Natural killer cell (primary cell): ENCODE results near the gene SOX8. TPM values are rescaled to one million over a fixed set of nuclear protein-coding genes. Genes with fewer than 3 reads are reported as not detected.

ENCODE experiments used
- ATAC-seq, 3 donors: fragments of 150-1000 bp in 2 of 3; fragments of 200-7000 bp in 1 of 3; cut with Tn5 transposase; 1 replicate in 1 of 3; 2 replicates in 2 of 3; pipeline ENCODE4 v1.10.0; 2021; ENCODE audit warnings: mild to moderate bottlenecking in 2 of 3, moderate library complexity in 2 of 3
- DNase-seq, 2 donors: peaks; one replicate each; pipeline versions ENCODE4 v3.0.0 to v3.0.0-alpha.2; 2013 to 2021; ENCODE audit warnings: mixed read lengths in 1 of 2
- H3K27ac ChIP-seq: one replicate; pipeline ENCODE4 v1.5.1; 2013; ENCODE audit warnings: mild to moderate bottlenecking, low read length
- H3K27me3 ChIP-seq: one replicate; pipeline ENCODE4 v1.6.1; 2013; ENCODE audit warnings: low read length; ENCODE audit not compliant: control insufficient read depth, insufficient read depth
- H3K36me3 ChIP-seq: one replicate; pipeline ENCODE4 v1.6.1; 2013; ENCODE audit warnings: low read length; ENCODE audit not compliant: control insufficient read depth, insufficient read depth
- H3K4me1 ChIP-seq: one replicate; pipeline ENCODE4 v1.6.1; 2013; ENCODE audit warnings: low read length; ENCODE audit not compliant: control insufficient read depth, insufficient read depth
- H3K4me3 ChIP-seq: one replicate; pipeline ENCODE4 v1.5.1; 2013; ENCODE audit warnings: low read length
- H3K9me3 ChIP-seq: one replicate; pipeline ENCODE4 v1.6.1; 2013; ENCODE audit warnings: low read length; ENCODE audit not compliant: control insufficient read depth, insufficient read depth
- H3K27ac Mint-ChIP-seq, 2 donors: one replicate each; pipeline ENCODE4 v1.8.0; 2022; ENCODE audit warnings: mild to moderate bottlenecking in 2 of 2, mixed read lengths in 2 of 2, moderate library complexity in 1 of 2
- H3K27me3 Mint-ChIP-seq, 2 donors: one replicate each; pipeline ENCODE4 v1.8.0; 2022; ENCODE audit warnings: low read depth in 2 of 2, mixed read lengths in 2 of 2
- H3K36me3 Mint-ChIP-seq: one replicate; pipeline ENCODE4 v1.8.0; 2022; ENCODE audit warnings: mixed read lengths
- H3K4me1 Mint-ChIP-seq, 2 donors: one replicate each; pipeline ENCODE4 v1.8.0; 2022; ENCODE audit warnings: mixed read lengths in 2 of 2
- H3K4me3 Mint-ChIP-seq: one replicate; pipeline ENCODE4 v1.8.0; 2022; ENCODE audit warnings: mild to moderate bottlenecking, moderate library complexity, mixed read lengths
- H3K9me3 Mint-ChIP-seq, 2 donors: one replicate each; pipeline ENCODE4 v1.8.0; 2022; ENCODE audit warnings: mixed read lengths in 2 of 2
- CTCF ChIP-seq: fragments of 200-600 bp; IDR thresholded peaks from one replicate; pipeline ENCODE4 v1.8.0; 2022; ENCODE audit warnings: antibody characterized with exemption
- WGBS: methylation state at CpG from one replicate; pipeline ENCODE4 v1.1.7; 2013; ENCODE audit warnings: missing lambda C conversion rate; ENCODE audit not compliant: insufficient coverage; 5-methylcytosine and 5-hydroxymethylcytosine counted together
- intact Hi-C: fragments of 100-400 bp; cut with micrococcal nuclease; formaldehyde crosslinking; loops from one replicate; pipeline ENCODE4 v1.14.2; 2022
- total RNA-seq, 4 donors: library from RNA; stranded (reverse); fragments of 120-200 nt in 1 of 4; gene quantifications; one replicate each; pipeline versions ENCODE4 v1.2.3 to v1.2.4, GENCODE V29; 2013 to 2022

The SOX8 gene
- total RNA-seq, 3 donors from 2014 or later (not counting 1 experiment from before 2014, with no cell fraction given), result not detected

- Histone ChIP-seq H3K36me3 (no peaks in the 10 kb centered on the region), H3K4me3 (no peak overlapping the region), H3K9me3 (no peaks in the 10 kb centered on the region), H3K27ac (no peak overlapping the region), H3K4me1 (no peaks in the 10 kb centered on the region), H3K27me3 (no peaks in the 10 kb centered on the region)
- DNase-seq (no peak), ATAC-seq (no peak)
- TF ChIP-seq CTCF, result no peak
- WGBS, result 85% methylated on average over 6 of the region's 6 CpGs
- Mint-ChIP-seq H3K4me3 (no peak overlapping the region), H3K36me3 (no peaks in the 10 kb centered on the region), H3K27ac (no peak overlapping the region), H3K9me3 (no peaks in the 10 kb centered on the region), H3K4me1 (no peaks in the 10 kb centered on the region), H3K27me3 (peaks cover 0 to 5% of the 10 kb centered on the region in 2 donors)
- intact Hi-C loops, result no loop called here
Observed at GRCh38 chr16:1034230-1035065, 52.9 kb downstream of the SOX8 start.

GRCh38 chr16:1035066-1035415 is 53.5 kb downstream of the SOX8 start:
- 89% methylated on average over 7 of the region's 7 CpGs for WGBS
- H3K4me3 ChIP-seq, result no peak overlapping the region

GRCh38 chr16:1036166-1036565 is 54.6 kb downstream of the SOX8 start:
- Mint-ChIP-seq H3K36me3 (no peaks in the 10 kb centered on the region), H3K4me1 (no peaks in the 10 kb centered on the region), H3K27me3 (peaks cover 0 to 4% of the 10 kb centered on the region in 2 donors), H3K27ac (no peak overlapping the region), H3K9me3 (no peaks in the 10 kb centered on the region), H3K4me3 (no peak overlapping the region)
- Histone ChIP-seq H3K36me3 (no peaks in the 10 kb centered on the region), H3K27me3 (no peaks in the 10 kb centered on the region), H3K9me3 (no peaks in the 10 kb centered on the region), H3K4me1 (no peaks in the 10 kb centered on the region), H3K27ac (no peak overlapping the region), H3K4me3 (no peak overlapping the region)
- TF ChIP-seq CTCF, result no peak
- no peak for ATAC-seq
- DNase-seq, result no peak
- 60% methylated on average over 15 of the region's 15 CpGs for WGBS
- intact Hi-C loops, result no loop called here

More at GRCh38 chr16:1035066-1035415, 53.5 kb downstream of the SOX8 start:
- H3K27me3 ChIP-seq, result no peaks in the 10 kb centered on the region
- no peaks in the 10 kb centered on the region for H3K36me3 ChIP-seq
- H3K9me3 ChIP-seq, result no peaks in the 10 kb centered on the region
- no peak for TF ChIP-seq CTCF
- no peaks in the 10 kb centered on the region for H3K9me3 Mint-ChIP-seq
- H3K27ac Mint-ChIP-seq, result no peak overlapping the region
- intact Hi-C loops, result no loop called here
- DNase-seq (no peak), ATAC-seq (no peak)
- H3K27ac ChIP-seq, result no peak overlapping the region
- H3K4me3 Mint-ChIP-seq, result no peak overlapping the region
- no peaks in the 10 kb centered on the region for H3K4me1 ChIP-seq
- H3K36me3 Mint-ChIP-seq, result no peaks in the 10 kb centered on the region
- H3K4me1 Mint-ChIP-seq, result no peaks in the 10 kb centered on the region
- peaks cover 0 to 4% of the 10 kb centered on the region in 2 donors for H3K27me3 Mint-ChIP-seq

Other genes with a start within 250 kb of the SOX8 start
- 10 to 100 TPM; 36.9 to 39.8 (median 37.5) TPM for gene CIAO3, start 240.8 kb upstream of the SOX8 start, total RNA-seq
- gene MSLN, start 221.0 kb upstream of the SOX8 start, total RNA-seq, result not detected
- gene RPUSD1, start 193.4 kb upstream of the SOX8 start, total RNA-seq, result 10 to 100 TPM; 20.8 to 31.7 (median 29.6) TPM
- gene CHTF18, start 193.2 kb upstream of the SOX8 start, total RNA-seq, result 10 to 100 TPM; 26.7 to 52.4 (median 40.5) TPM
- not detected for gene GNG13, start 181.0 kb upstream of the SOX8 start, total RNA-seq
- 10 to 100 TPM; 28.2 to 42.2 (median 41.2) TPM for gene LMF1, start 10.8 kb upstream of the SOX8 start, total RNA-seq
- gene SSTR5, start 91.0 kb downstream of the SOX8 start, total RNA-seq, result not detected
- not detected for gene C1QTNF8, start 114.5 kb downstream of the SOX8 start, total RNA-seq
- gene CACNA1H, start 171.3 kb downstream of the SOX8 start, total RNA-seq, result 1 to 10 TPM; 1.1 to 1.5 (median 1.3) TPM
- under 1 TPM in 1 of 3 donors, not detected in 2; 0.40 TPM for gene TPSG1, start 243.5 kb downstream of the SOX8 start, total RNA-seq
- gene TPSB2, start 248.4 kb downstream of the SOX8 start, total RNA-seq, result 10 to 100 TPM in 1 of 3 donors, not detected in 2; 12.6 TPM